Esophagus (tissue), 2 donors: ENCODE results near the gene METTL14. TPM values are rescaled to one million over a fixed set of nuclear protein-coding genes. Genes with fewer than 3 reads are reported as not detected.

Source experiments
- H3K27ac ChIP-seq, 2 donors: one replicate each; pipeline ENCODE4 v1.5.1; 2013; ENCODE audit warnings: low read depth in 2 of 2, mild to moderate bottlenecking in 2 of 2, inconsistent platforms in 1 of 2, low read length in 1 of 2, moderate library complexity in 1 of 2
- H3K27me3 ChIP-seq, 2 donors: one replicate each; pipeline ENCODE4 v1.6.1; 2013; ENCODE audit warnings: low read length in 2 of 2, control low read depth in 1 of 2, mild to moderate bottlenecking in 1 of 2; ENCODE audit not compliant: insufficient read depth in 2 of 2, control insufficient read depth in 1 of 2
- H3K36me3 ChIP-seq, 2 donors: one replicate each; pipeline ENCODE4 v1.6.1; 2013; ENCODE audit warnings: low read length in 1 of 2; ENCODE audit not compliant: control insufficient read depth in 2 of 2, insufficient read depth in 2 of 2
- H3K4me1 ChIP-seq, 2 donors: one replicate each; pipeline ENCODE4 v1.6.1; 2013; ENCODE audit warnings: low read length in 1 of 2; ENCODE audit not compliant: control insufficient read depth in 2 of 2, insufficient read depth in 2 of 2
- H3K4me3 ChIP-seq, 2 donors: one replicate each; pipeline ENCODE4 v1.5.1; 2013; ENCODE audit warnings: low read length in 2 of 2, mild to moderate bottlenecking in 2 of 2, low read depth in 1 of 2, moderate library complexity in 1 of 2
- H3K9me3 ChIP-seq, 2 donors: one replicate each; pipeline ENCODE4 v1.6.1; 2013; ENCODE audit warnings: mild to moderate bottlenecking in 2 of 2, low read depth in 1 of 2, low read length in 1 of 2, moderate library complexity in 1 of 2; ENCODE audit not compliant: control insufficient read depth in 2 of 2, insufficient read depth in 1 of 2
- WGBS, 2 donors: extraction: QIAGEN DNeasy Blood & Tissue Kit; methylation state at CpG; one replicate each; pipeline ENCODE4 v1.1.7; 2013; 5-methylcytosine and 5-hydroxymethylcytosine counted together
- polyA plus RNA-seq, 2 donors: library from polyadenylated mRNA; stranded (reverse); fragments of 200-250 nt; gene quantifications; one replicate each; pipeline ENCODE4 v1.2.3, GENCODE V29; 2013
- donor health status: healthy with polysubstance abuse.
- donor health status: Bipolar disorder and iron deficiency.

The METTL14 gene
- polyA plus RNA-seq, 2 donors, result 4.3 to 7.2 TPM

GRCh38 chr4:118762730-118763477 lies 77.7 kb downstream of the METTL14 start:
- H3K4me1 ChIP-seq, result no peaks in the 10 kb centered on the region
- no peak overlapping the region for H3K27ac ChIP-seq
- H3K4me3 ChIP-seq, result no peak overlapping the region
- H3K36me3 ChIP-seq, result peaks cover 0 to 3% of the 10 kb centered on the region in 2 donors
- no peaks in the 10 kb centered on the region for H3K27me3 ChIP-seq
- H3K9me3 ChIP-seq, result no peaks in the 10 kb centered on the region
- 51 to 57% methylated on average over 3 of the region's 3 CpGs for WGBS, 2 donors

Other genes with a start within 250 kb of the METTL14 start
- gene SEC24D, start 150.7 kb downstream of the METTL14 start, polyA plus RNA-seq, result 1 to 10 TPM; 4.1 to 8.5 TPM
- gene SYNPO2, start 203.5 kb downstream of the METTL14 start, polyA plus RNA-seq, result 10 to 100 TPM; 22.0 to 46.9 TPM